ENCODE data around the gene P3H2.

DNA sequence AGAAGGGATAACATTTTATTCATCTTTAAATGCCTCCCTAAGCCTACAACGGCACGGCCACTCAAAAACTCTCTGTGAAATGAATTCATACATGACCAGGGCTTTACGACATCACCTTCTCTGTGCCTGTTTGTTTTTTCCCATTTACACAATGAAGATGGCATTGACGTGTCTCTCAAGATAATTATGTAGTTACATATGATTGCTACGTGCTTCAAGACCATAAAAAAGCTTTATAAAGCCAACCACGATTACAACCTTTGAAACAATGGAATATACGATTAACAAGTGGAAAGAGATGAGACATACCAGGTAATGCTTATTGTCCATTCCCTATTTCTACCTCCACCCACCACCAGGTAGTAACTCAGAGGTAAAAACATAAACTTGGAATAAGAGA, 168.4 kb downstream of the P3H2 start:
- TF ChIP-seq, protein P1, sequence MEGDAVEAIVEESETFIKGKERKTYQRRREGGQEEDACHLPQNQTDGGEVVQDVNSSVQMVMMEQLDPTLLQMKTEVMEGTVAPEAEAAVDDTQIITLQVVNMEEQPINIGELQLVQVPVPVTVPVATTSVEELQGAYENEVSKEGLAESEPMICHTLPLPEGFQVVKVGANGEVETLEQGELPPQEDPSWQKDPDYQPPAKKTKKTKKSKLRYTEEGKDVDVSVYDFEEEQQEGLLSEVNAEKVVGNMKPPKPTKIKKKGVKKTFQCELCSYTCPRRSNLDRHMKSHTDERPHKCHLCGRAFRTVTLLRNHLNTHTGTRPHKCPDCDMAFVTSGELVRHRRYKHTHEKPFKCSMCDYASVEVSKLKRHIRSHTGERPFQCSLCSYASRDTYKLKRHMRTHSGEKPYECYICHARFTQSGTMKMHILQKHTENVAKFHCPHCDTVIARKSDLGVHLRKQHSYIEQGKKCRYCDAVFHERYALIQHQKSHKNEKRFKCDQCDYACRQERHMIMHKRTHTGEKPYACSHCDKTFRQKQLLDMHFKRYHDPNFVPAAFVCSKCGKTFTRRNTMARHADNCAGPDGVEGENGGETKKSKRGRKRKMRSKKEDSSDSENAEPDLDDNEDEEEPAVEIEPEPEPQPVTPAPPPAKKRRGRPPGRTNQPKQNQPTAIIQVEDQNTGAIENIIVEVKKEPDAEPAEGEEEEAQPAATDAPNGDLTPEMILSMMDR (IDR thresholded peaks at IDR 0.05; ENCODE audit: poor library complexity): no peak
- TF ChIP-seq EZH2 (IDR thresholded peaks at IDR 0.05; ENCODE audit: borderline replicate concordance): no peak

Data from hepatocyte (in vitro differentiated cells).